ENCODE results near the gene CTNNA3. TPM values are rescaled to one million over a fixed set of nuclear protein-coding genes. Genes with fewer than 3 reads are reported as not detected.

Gene CTNNA3
- total and polyA plus RNA-seq, 2 of the 4 experiments (the other 2 are of a cell fraction): 0.19 to 0.90 TPM

- no peak overlapping the region for H2AFZ ChIP-seq (replicated peaks; ENCODE audit: low read length, poor library complexity)
- no peaks in the 10 kb centered on the region for H3K27me3 ChIP-seq (ENCODE audit: control insufficient read depth, insufficient read depth, low read length)
- H3K4me2 ChIP-seq (ENCODE audit: low read depth, low read length): no peak overlapping the region
- H2BK15ac ChIP-seq (ENCODE audit: low read depth, low read length): no peak overlapping the region
- H3K18ac ChIP-seq (ENCODE audit: low read depth, low read length): no peak overlapping the region
- intact Hi-C loops (cut with micrococcal nuclease): no loop called here
- no peak overlapping the region for H3K27ac ChIP-seq (ENCODE audit: insufficient read depth, low read length)
- H3K9me3 ChIP-seq (ENCODE audit: control insufficient read depth, insufficient read depth, low read length): no peaks in the 10 kb centered on the region
- no peak overlapping the region for H3K14ac ChIP-seq (replicated peaks; ENCODE audit: low read depth, low read length)
- H4K5ac ChIP-seq (ENCODE audit: low read depth, low read length): no peak overlapping the region
- H4K20me1 ChIP-seq (ENCODE audit: insufficient read depth, low read length): no peaks in the 10 kb centered on the region
- no peak overlapping the region for H3K9ac ChIP-seq (ENCODE audit: low read depth, low read length)
- H3K36me3 ChIP-seq (ENCODE audit: control insufficient read depth, insufficient read depth, low read length): no peaks in the 10 kb centered on the region
- DNase-seq (no peak), ATAC-seq (ENCODE audit: low read depth) (no peak)
- H3K9me1 ChIP-seq (ENCODE audit: insufficient read depth, low read length): no peaks in the 10 kb centered on the region
- WGBS, 2 experiments (ENCODE audit: extremely low coverage in 2 of 2, insufficient read length in 1 of 2): 54% methylated on average over 2 of the region's 5 CpGs; no CpG with 5 or more reads in 1 of the 2 experiments
- no peak overlapping the region for H3K4me3 ChIP-seq (ENCODE audit: insufficient read depth, low read depth, low read length)
- H3K4me1 ChIP-seq (ENCODE audit: control insufficient read depth, insufficient read depth, low read length): no peaks in the 10 kb centered on the region
- H2AK9ac ChIP-seq (replicated peaks; ENCODE audit: low read depth, low read length, poor library complexity): no peak overlapping the region
- no peak overlapping the region for H2AK5ac ChIP-seq (ENCODE audit: low read depth, low read length)
- BruUV-seq (replicated peaks): no TSS peak
- H3K23ac ChIP-seq (ENCODE audit: low read depth, low read length): no peak overlapping the region
- no peak overlapping the region for H2BK120ac ChIP-seq (ENCODE audit: low read depth, low read length)
- ChIA-PET POLR2A (ENCODE audit: unreplicated experiment) (no interaction called here), CTCF (interaction anchor here (0.6 kb wide), 1 partner anchor 88 kb away, joined by 6 read pairs; no protein-coding TSS in a partner anchor)
- no peak overlapping the region for H3K56ac ChIP-seq (ENCODE audit: extremely low read depth, insufficient read depth, low read length)
- H4K8ac ChIP-seq (ENCODE audit: low read depth in 2 of 2, low read length in 2 of 2): no peak overlapping the region
- TF ChIP-seq RFX5 (IDR thresholded peaks at IDR 0.05; ENCODE audit: low read depth, low read length): no peak
- TF ChIP-seq RAD21 (IDR thresholded peaks at IDR 0.05; ENCODE audit: low read length): no peak
- no peak for TF ChIP-seq NFE2L2 (IDR thresholded peaks at IDR 0.05; ENCODE audit: low read depth, low read length)
- TF ChIP-seq CHD1 (IDR thresholded peaks at IDR 0.05; ENCODE audit: low read depth, low read length): no peak
- TF ChIP-seq, protein P1, sequence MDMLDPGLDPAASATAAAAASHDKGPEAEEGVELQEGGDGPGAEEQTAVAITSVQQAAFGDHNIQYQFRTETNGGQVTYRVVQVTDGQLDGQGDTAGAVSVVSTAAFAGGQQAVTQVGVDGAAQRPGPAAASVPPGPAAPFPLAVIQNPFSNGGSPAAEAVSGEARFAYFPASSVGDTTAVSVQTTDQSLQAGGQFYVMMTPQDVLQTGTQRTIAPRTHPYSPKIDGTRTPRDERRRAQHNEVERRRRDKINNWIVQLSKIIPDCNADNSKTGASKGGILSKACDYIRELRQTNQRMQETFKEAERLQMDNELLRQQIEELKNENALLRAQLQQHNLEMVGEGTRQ (IDR thresholded peaks at IDR 0.05; ENCODE audit: low read depth, low read length): no peak
- TF ChIP-seq BHLHE40 (IDR thresholded peaks at IDR 0.05; ENCODE audit: low read depth, low read length): no peak
- TF ChIP-seq SMC3 (IDR thresholded peaks at IDR 0.05; ENCODE audit: low read depth, low read length): no peak
- TF ChIP-seq, protein P2, sequence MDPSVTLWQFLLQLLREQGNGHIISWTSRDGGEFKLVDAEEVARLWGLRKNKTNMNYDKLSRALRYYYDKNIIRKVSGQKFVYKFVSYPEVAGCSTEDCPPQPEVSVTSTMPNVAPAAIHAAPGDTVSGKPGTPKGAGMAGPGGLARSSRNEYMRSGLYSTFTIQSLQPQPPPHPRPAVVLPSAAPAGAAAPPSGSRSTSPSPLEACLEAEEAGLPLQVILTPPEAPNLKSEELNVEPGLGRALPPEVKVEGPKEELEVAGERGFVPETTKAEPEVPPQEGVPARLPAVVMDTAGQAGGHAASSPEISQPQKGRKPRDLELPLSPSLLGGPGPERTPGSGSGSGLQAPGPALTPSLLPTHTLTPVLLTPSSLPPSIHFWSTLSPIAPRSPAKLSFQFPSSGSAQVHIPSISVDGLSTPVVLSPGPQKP (IDR thresholded peaks at IDR 0.05; ENCODE audit: borderline replicate concordance, low read depth, low read length): no peak
- no peak for TF ChIP-seq POLR2A (IDR thresholded peaks at IDR 0.05; ENCODE audit: low read depth, low read length)
- dilution Hi-C loops (cut with HindIII; ENCODE audit: low sequenced_read_pairs, unreplicated experiment): no loop called here
- in situ Hi-C loops (cut with MboI; ENCODE audit: low sequenced_read_pairs): no loop called here
- H2BK5ac ChIP-seq (ENCODE audit: low read depth, low read length, poor library complexity, severe bottlenecking): no peak overlapping the region
- H2BK20ac ChIP-seq (ENCODE audit: low read depth, low read length): no peak overlapping the region
- H4K91ac ChIP-seq (ENCODE audit: insufficient read depth, low read depth, low read length): no peak overlapping the region
- H3K79me1 ChIP-seq (ENCODE audit: low read depth in 1 of 2, low read length in 2 of 2): no peaks in the 10 kb centered on the region
- no peak overlapping the region for H3K4ac ChIP-seq (ENCODE audit: low read depth, low read length)
Measured at GRCh38 chr10:66218981-66219587, 1476.9 kb downstream of the CTNNA3 start.
